Measurements from ENCODE around the gene SLC22A12.

The SLC22A12 gene

DNA sequence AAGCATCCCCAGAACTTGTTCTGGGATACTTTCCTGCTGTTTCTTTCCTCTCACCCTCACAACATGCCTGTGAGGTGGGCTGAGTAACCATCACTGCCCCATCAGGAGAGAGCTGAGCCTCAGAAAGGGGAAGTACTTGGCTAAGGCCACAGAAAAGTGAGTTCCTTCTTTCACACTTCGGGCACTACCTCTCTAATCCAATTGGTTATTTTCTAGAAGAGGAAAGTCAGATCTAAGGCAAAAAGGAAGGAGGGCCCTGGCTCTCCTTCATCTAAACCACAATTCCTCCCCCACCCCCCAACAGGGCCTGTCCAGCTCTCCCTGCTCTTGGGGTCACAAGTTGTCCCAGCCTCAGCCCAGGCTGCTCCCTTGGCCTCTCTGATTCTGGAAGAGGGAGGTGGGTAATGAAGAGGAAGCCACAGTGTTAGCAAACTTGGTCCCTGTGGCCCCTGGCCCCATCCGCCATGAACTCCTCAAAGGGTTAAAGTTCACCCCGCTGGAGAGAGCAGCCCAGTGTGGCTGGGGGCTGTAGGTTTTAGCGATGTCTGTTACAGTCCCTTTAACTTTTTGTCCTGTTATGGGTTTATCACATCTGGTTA lies 34.0 kb downstream of the SLC22A12 start:
- no peak for DNase-seq (ENCODE audit: low read depth)

DNA sequence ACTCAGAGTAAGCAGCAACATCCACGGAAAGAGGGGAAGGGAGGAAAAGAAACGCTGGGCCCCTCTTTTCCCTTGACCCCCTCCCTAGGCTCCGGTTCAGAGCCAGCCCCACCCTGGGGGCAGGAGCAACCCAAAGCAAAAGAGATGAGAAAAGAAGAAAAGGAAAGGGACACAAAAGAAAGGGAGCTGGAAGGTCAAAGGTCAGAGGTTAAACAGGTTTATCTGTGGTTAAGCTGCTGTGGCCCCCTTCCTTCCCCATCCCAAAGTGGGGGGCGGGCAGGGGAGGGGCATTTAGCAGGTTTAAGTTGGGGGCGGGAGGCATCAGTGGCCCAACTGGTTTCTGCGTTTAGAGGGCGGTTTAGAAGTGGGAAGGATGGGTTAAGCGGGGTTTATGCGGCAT lies 35.6 kb downstream of the SLC22A12 start:
- no peak for DNase-seq (ENCODE audit: low read depth)

GRCh38 chr11:64627371-64627770 lies 36.4 kb downstream of the SLC22A12 start:
- DNase-seq (ENCODE audit: low read depth): no peak

DNA sequence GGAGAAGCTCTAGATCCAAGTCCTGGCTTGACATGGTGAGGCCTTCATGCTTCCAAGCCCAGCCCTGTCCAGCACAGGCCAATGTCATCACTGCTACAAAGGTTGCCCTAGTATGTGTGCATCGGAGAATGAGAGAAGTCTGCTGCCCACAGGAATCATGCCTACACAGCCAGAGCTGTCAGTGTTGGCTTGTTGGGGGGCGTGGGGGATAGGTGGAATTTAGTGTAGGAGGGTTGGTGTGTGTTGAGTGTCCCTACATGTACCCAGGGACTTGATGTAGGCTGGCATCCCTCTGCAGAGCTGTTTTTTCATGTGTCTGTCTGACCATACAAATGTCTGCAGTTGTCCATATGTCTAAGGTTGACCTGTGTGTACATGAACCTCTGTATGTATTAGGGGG lies 37.6 kb downstream of the SLC22A12 start:
- DNase-seq (ENCODE audit: low read depth): no peak

GRCh38 chr11:64629103-64629502 lies 38.1 kb downstream of the SLC22A12 start:
- DNase-seq (ENCODE audit: low read depth): no peak

- DNase-seq (ENCODE audit: low read depth): no peak
These were observed 39.0 kb downstream of the SLC22A12 start for GRCh38 chr11:64629796-64630562.

GRCh38 chr11:64631675-64632074 lies 40.7 kb downstream of the SLC22A12 start:
- DNase-seq (ENCODE audit: low read depth): no peak

GRCh38 chr11:64632237-64632636 lies 41.2 kb downstream of the SLC22A12 start:
- no peak for DNase-seq (ENCODE audit: low read depth)

- no peak for DNase-seq (ENCODE audit: low read depth)
These were observed 41.6 kb downstream of the SLC22A12 start for GRCh38 chr11:64632654-64633053.

DNA sequence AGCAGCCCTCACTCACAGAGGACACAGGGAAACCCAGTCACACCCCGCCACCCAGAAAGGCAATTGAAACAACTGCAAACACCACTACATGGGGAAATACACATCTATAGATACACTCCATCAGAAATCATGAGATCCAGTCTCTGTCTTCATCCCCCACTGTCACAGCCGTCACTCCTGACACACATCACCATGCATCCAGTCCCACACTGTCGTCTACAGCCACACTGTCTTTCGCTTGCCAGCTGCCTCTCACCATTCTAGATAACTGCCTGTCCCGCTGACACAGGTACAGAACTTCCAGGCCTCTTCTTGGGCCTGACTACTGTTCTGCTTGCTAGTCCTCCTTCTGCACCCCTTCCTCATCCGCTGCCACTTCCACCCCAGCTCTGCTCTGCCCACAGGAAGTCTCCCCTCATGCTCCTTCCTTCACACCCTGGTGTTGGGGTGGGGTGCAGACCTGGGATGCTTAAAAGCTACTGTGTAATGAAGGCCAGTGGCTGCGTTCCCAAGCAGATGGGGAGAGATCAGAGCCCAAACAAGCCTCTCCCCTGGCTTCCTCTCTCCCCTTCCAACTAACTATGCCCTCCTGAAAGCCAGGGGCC lies 42.6 kb downstream of the SLC22A12 start:
- DNase-seq (ENCODE audit: low read depth): no peak

GRCh38 chr11:64637334-64638017 lies 46.5 kb downstream of the SLC22A12 start:
- no peak for DNase-seq (ENCODE audit: low read depth)

- DNase-seq (ENCODE audit: low read depth): no peak
These were observed 47.1 kb downstream of the SLC22A12 start for GRCh38 chr11:64638018-64638665.

DNA sequence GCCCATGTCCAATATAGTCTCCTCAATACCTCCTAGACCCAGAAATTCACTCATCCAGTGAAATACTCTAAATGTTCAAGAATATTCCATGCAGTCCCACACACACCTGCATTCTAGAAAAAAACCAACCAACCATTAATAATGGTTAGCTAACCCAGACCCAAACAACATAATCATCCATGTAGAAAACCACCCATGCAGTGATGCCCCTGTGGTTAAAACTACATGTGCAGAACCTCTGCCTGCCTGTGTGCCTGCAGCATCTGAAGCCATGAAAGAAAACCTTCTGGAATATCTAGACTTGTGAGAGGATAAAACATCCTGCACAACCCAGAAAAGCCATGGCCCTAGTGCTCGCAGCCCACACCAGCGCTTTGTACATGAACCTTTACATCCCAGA lies 47.8 kb downstream of the SLC22A12 start:
- DNase-seq (ENCODE audit: low read depth): no peak

DNA sequence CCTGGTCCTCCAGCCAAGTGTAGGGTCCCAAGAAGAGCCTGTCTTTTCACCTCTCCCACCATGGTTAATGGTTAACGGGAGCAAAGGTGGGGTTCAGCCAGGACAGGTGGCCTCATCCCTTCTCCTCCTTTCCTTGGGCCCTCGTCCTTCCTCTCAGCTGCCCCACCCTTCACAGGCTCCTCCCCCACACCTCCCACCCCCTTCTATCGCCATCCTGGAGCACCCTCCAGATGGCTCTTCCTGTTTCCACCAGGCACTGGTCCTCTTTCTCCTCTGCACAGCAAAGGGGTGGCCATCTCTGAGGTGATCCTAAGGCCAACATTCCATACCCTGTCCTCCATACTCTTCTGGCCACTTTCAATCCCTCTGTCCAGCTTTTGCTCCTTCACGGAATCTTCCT lies 48.9 kb downstream of the SLC22A12 start:
- no peak for DNase-seq (ENCODE audit: low read depth)

DNA sequence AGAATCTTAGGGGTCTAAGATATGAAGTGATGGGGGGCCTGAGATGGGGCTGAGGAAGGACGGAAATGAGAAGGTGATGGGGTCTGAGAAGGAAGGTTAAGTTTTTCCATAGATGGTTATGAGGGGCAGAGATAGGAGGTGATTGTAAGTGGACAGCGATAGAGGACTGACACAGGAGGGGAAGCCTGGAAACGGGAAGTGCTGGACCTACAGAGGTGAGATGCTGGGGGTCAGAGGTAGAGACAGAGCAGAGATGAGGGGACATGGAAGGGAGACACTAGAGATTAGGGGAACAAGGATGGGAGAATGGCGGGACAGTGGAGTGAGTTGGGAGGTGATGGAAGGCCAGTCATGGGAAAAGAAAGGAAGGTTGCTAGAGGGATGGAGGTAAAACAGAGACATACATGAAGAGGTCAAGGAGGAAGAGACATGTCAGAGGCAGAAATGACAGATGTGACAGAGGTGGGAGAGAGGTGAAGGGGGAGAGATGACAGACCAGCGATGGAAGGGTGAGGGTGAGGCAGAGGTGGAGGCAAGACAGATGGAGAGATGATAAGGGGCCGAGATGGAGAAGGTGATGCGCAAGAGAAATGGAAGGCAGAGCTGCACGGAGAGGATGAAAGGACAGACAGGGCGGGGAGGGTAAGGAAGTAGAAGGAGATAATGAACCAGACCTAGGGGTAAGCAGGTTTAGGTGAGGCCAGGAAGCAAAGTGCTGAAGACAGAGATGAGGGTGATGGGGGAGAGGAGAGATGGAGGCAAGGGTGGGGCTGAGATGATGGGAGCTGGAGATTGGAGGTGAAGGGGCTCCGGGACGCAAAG lies 50.8 kb downstream of the SLC22A12 start:
- no peak for DNase-seq (ENCODE audit: low read depth)

GRCh38 chr11:64642418-64642735 lies 51.4 kb downstream of the SLC22A12 start:
- DNase-seq (ENCODE audit: low read depth): no peak

GRCh38 chr11:64642871-64643255 lies 51.8 kb downstream of the SLC22A12 start:
- no peak for DNase-seq (ENCODE audit: low read depth)

DNA sequence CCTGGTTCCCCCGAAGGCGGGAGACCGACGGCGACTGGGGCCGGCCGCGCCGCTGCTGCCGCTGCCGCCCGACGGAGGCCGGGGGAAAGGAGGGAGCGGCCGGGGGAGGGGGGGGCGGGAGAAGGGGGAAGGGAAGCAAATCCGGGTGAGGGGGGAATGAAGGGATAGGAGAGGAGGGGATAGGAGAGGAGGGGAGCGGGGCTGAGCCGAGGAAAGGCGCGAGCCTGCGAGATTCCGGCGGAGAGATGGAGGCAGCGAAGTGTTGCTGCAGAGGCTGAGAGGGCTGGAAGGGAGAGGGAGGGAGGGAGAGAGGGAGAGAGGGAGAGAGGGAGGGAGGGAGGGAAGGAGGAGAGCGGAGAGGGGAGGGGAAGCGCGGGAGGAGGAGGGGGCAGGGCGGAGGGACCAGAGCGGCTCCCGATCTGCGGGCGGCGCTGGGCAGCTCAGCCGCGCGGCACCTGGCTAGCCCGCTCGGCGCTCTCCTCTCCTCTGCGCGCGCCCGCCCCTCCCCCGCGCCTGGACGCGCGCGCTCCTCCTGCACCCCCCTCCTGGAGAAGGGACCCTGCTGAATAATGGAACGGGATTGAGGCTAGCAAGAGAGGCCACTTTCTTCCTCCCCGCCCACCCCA lies 52.3 kb downstream of the SLC22A12 start:
- no peak for DNase-seq (ENCODE audit: low read depth)

GRCh38 chr11:64643920-64644646 lies 53.1 kb downstream of the SLC22A12 start:
- no peak for DNase-seq (ENCODE audit: low read depth)

- no peak for DNase-seq (ENCODE audit: low read depth)
These were observed 53.7 kb downstream of the SLC22A12 start for GRCh38 chr11:64644647-64645275.

All from stimulated activated CD8-positive, alpha-beta memory T cell treated with anti-CD3 and anti-CD28 coated beads, Interleukin-15, amount 100 ng/mL, for 24 hours (primary cell).